HG03108 (cell line): ENCODE measurements around the gene LY9.

ENCODE experiments used
- ATAC-seq: cut with Tn5 transposase; IDR thresholded peaks from one replicate; pipeline ENCODE4 v1.9.1; 2021; ENCODE audit warnings: moderate library complexity; ENCODE audit not compliant: unreplicated experiment

Gene LY9

GRCh38 chr1:160800645-160801408 is 4.9 kb downstream of the LY9 start:
- ATAC-seq: no peak

- ATAC-seq: no peak
These were observed 6.0 kb downstream of the LY9 start for GRCh38 chr1:160801836-160802580.

GRCh38 chr1:160806109-160806665 is 10.2 kb downstream of the LY9 start:
- ATAC-seq: no peak

GRCh38 chr1:160806784-160807183 is 10.8 kb downstream of the LY9 start:
- no peak for ATAC-seq

GRCh38 chr1:160807247-160807646 is 11.3 kb downstream of the LY9 start:
- ATAC-seq: no peak

- ATAC-seq: no peak
These were observed 11.8 kb downstream of the LY9 start for GRCh38 chr1:160807738-160808137.

- ATAC-seq: no peak
These were observed 12.3 kb downstream of the LY9 start for GRCh38 chr1:160808289-160808688.

- no peak for ATAC-seq
These were observed 14.5 kb downstream of the LY9 start for GRCh38 chr1:160810486-160810885.

- no peak for ATAC-seq
These were observed 15.2 kb downstream of the LY9 start for GRCh38 chr1:160811147-160811546.

GRCh38 chr1:160813215-160813614 is 17.2 kb downstream of the LY9 start:
- ATAC-seq: no peak

- no peak for ATAC-seq
These were observed 18.3 kb downstream of the LY9 start for GRCh38 chr1:160814316-160814715.

GRCh38 chr1:160814856-160815255 is 18.9 kb downstream of the LY9 start:
- ATAC-seq: no peak

GRCh38 chr1:160818207-160818937 is 22.4 kb downstream of the LY9 start:
- ATAC-seq: no peak

GRCh38 chr1:160819186-160819585 is 23.2 kb downstream of the LY9 start:
- ATAC-seq: no peak

- no peak for ATAC-seq
These were observed 25.7 kb downstream of the LY9 start for GRCh38 chr1:160821627-160822026.

- no peak for ATAC-seq
These were observed 27.3 kb downstream of the LY9 start for GRCh38 chr1:160823296-160823695.

GRCh38 chr1:160826546-160826945 is 30.6 kb downstream of the LY9 start:
- no peak for ATAC-seq

GRCh38 chr1:160827418-160827817 is 31.4 kb downstream of the LY9 start:
- no peak for ATAC-seq

- ATAC-seq: no peak
These were observed 33.8 kb downstream of the LY9 start for GRCh38 chr1:160829766-160830165.

- ATAC-seq: no peak
These were observed 34.6 kb downstream of the LY9 start for GRCh38 chr1:160830321-160831153.
